ENCODE results near the gene RPL4.
"Not testable (repeated sequence)": the region's sequence is repeated elsewhere in the genome, so short reads cannot be mapped to it uniquely, and the experiment has no call there.

DNA sequence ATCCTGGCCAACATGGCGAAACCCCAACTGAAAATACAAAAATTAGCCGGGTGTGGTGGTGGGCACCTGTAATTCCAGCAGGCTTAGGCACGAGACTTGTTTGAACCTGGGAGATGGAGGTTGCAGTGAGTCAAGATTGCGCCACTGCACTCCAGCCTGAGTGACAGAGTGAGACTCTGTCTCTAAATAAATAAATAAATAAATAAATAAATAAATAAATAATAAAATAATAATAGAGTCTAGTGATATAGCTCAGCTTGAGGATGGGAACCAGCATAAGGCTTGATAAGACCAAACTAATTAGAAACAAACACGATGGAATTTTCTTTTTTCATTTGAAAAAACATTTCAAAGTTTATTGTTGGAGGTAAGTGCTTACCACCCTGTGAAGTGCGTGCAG lies 43.4 kb downstream of the RPL4 start:
- TF ChIP-seq, protein P1, sequence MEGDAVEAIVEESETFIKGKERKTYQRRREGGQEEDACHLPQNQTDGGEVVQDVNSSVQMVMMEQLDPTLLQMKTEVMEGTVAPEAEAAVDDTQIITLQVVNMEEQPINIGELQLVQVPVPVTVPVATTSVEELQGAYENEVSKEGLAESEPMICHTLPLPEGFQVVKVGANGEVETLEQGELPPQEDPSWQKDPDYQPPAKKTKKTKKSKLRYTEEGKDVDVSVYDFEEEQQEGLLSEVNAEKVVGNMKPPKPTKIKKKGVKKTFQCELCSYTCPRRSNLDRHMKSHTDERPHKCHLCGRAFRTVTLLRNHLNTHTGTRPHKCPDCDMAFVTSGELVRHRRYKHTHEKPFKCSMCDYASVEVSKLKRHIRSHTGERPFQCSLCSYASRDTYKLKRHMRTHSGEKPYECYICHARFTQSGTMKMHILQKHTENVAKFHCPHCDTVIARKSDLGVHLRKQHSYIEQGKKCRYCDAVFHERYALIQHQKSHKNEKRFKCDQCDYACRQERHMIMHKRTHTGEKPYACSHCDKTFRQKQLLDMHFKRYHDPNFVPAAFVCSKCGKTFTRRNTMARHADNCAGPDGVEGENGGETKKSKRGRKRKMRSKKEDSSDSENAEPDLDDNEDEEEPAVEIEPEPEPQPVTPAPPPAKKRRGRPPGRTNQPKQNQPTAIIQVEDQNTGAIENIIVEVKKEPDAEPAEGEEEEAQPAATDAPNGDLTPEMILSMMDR (conservative IDR thresholded peaks at IDR 0.05): not testable (repeated sequence)
- not testable (repeated sequence) for TF ChIP-seq EZH2 (IDR thresholded peaks at IDR 0.05; ENCODE audit: low read depth)
